Measurements from ENCODE around the gene DYNLL1. TPM values are rescaled to one million over a fixed set of nuclear protein-coding genes. Genes with fewer than 3 reads are reported as not detected.

The DYNLL1 gene
- total RNA-seq, 1 experiment from 2014 or later, result 618 TPM

DNA sequence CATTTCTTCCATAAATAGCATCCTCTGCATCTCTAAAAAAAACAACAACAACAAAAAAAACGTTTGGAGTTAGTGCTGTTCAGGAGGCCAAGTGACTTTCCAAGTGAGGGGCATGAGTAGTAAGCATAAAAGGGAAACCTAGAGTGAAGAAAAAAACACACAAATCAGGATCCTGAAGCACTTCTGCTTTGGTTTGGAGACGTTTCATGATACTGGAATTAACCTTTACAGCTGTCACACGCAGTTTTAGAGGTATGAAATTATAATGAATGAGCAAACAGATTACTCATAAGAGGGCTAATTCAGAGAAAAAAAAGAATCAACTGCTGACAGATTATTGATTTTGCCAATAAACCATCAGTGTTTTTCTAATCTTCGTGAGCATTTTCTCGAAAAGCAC lies 30.2 kb upstream of the DYNLL1 start:
- H3K79me2 ChIP-seq (ENCODE audit: insufficient read depth, low read length), result peaks cover 11% of the 10 kb centered on the region; the same call in 1 of the 2 replicates
- no peak overlapping the region; a peak in 1 of 7 replicates for H3K27ac Mint-ChIP-seq
- H4K20me1 ChIP-seq (ENCODE audit: control insufficient read depth, insufficient read depth, insufficient read length), result no peaks in the 10 kb centered on the region

More for the DNA sequence above, 30.2 kb upstream of the DYNLL1 start:
- no peak overlapping the region for H3K4me2 ChIP-seq (ENCODE audit: insufficient read depth, insufficient read length, low read length)
- no peak overlapping the region for H3K18ac ChIP-seq (ENCODE audit: insufficient read length, low read depth, low read length)
- H3K9me3 ChIP-seq (ENCODE audit: control insufficient read depth, low read depth, low read length), result no peaks in the 10 kb centered on the region
- H3K23ac ChIP-seq (ENCODE audit: insufficient read length, low read depth, low read length), result no peak overlapping the region
- TF ChIP-seq CTCF (conservative IDR thresholded peaks at IDR 0.05), result no peak
- H3K4me3 Mint-ChIP-seq, result no peak overlapping the region
- H2BK12ac ChIP-seq (ENCODE audit: insufficient read length, low read depth, low read length), result no peak overlapping the region
- no peak overlapping the region for H4K5ac ChIP-seq (ENCODE audit: insufficient read length, low read depth, low read length)
- H3K36me3 Mint-ChIP-seq (ENCODE audit: insufficient read depth in 1 of 3, low read depth in 3 of 3), result peaks cover 48 to 70% (median 61%) of the 10 kb centered on the region in 3 experiments
- no peak overlapping the region for H2BK20ac ChIP-seq (ENCODE audit: low read depth, low read length, poor library complexity, severe bottlenecking)
- no peak overlapping the region for H3T11ph ChIP-seq (ENCODE audit: low read length)
- no peak overlapping the region for H2AK5ac ChIP-seq (ENCODE audit: insufficient read length, low read length)
- no peak overlapping the region for H3K9ac ChIP-seq (ENCODE audit: extremely low read depth, insufficient read length, low read length)
- no peak overlapping the region for H2AFZ ChIP-seq (ENCODE audit: low read length)
- H2BK5ac ChIP-seq (ENCODE audit: insufficient read length, low read length), result no peak overlapping the region
- no peak overlapping the region for H4K91ac ChIP-seq (ENCODE audit: insufficient read length, low read depth, low read length)
- WGBS (ENCODE audit: extremely low coverage, insufficient read length, low lambda C conversion rate), result no CpG with 5 or more reads among the region's 5 CpGs
- H3K27ac ChIP-seq (ENCODE audit: insufficient read length, low read depth, low read length), result no peak overlapping the region
- H3K56ac ChIP-seq (ENCODE audit: insufficient read length, low read depth, low read length), result no peak overlapping the region
- H3K4me1 ChIP-seq (ENCODE audit: insufficient read depth, low read length), result no peaks in the 10 kb centered on the region
- H2BK15ac ChIP-seq (ENCODE audit: low read depth, low read length), result no peak overlapping the region
- no peak overlapping the region for H4K8ac ChIP-seq (replicated peaks; ENCODE audit: insufficient read length, low read depth, low read length)
- no peaks in the 10 kb centered on the region for H3K9me3 Mint-ChIP-seq
- no peak overlapping the region for H3K4ac ChIP-seq (ENCODE audit: low read depth, low read length)
- peaks cover 7% of the 10 kb centered on the region for H3K23me2 ChIP-seq (ENCODE audit: insufficient read length, low read depth, low read length, poor library complexity, severe bottlenecking)
- no peak overlapping the region for H2BK120ac ChIP-seq (ENCODE audit: low read depth, low read length, poor library complexity, severe bottlenecking)
- H3K79me1 ChIP-seq (ENCODE audit: insufficient read depth, low read depth, low read length, poor library complexity, severe bottlenecking), result peaks cover 3% of the 10 kb centered on the region
- H3K27me3 Mint-ChIP-seq (ENCODE audit: low read depth), result no peaks in the 10 kb centered on the region
- H3K4me1 Mint-ChIP-seq, result peaks cover 17 to 24% of the 10 kb centered on the region in 2 experiments
- H3K14ac ChIP-seq (ENCODE audit: insufficient read depth, low read length), result no peak overlapping the region
- DNase-seq, result no peak
- no peaks in the 10 kb centered on the region for H3K27me3 ChIP-seq (ENCODE audit: insufficient read depth, low read length)
